Body of pancreas (tissue), 4 donors: ENCODE measurements around the gene RASA3.

Source experiments
- POLR2A ChIP-seq, 3 donors: fragments of 450-650 bp; IDR thresholded peaks; one replicate each; pipeline ENCODE4 v1.6.1; 2016; ENCODE audit warnings: antibody characterized with exemption in 3 of 3, mild to moderate bottlenecking in 2 of 3
- TF ChIP-seq, protein P1 (sequence below), 7 experiments: fragments of 450-650 bp in 4 of 7; fragments of 200-600 bp in 3 of 7; sonication (generic) in 3 of 7; IDR thresholded peaks; one replicate each; pipeline ENCODE4 v1.5.1; 2016 to 2019; ENCODE audit warnings: antibody characterized with exemption in 7 of 7

GRCh38 chr13:114025405-114025713, 107.1 kb downstream of the RASA3 start:
- TF ChIP-seq, protein P1, sequence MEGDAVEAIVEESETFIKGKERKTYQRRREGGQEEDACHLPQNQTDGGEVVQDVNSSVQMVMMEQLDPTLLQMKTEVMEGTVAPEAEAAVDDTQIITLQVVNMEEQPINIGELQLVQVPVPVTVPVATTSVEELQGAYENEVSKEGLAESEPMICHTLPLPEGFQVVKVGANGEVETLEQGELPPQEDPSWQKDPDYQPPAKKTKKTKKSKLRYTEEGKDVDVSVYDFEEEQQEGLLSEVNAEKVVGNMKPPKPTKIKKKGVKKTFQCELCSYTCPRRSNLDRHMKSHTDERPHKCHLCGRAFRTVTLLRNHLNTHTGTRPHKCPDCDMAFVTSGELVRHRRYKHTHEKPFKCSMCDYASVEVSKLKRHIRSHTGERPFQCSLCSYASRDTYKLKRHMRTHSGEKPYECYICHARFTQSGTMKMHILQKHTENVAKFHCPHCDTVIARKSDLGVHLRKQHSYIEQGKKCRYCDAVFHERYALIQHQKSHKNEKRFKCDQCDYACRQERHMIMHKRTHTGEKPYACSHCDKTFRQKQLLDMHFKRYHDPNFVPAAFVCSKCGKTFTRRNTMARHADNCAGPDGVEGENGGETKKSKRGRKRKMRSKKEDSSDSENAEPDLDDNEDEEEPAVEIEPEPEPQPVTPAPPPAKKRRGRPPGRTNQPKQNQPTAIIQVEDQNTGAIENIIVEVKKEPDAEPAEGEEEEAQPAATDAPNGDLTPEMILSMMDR (IDR thresholded peaks at IDR 0.05): no peak
- TF ChIP-seq POLR2A (IDR thresholded peaks at IDR 0.05): no peak
